Sigmoid colon (tissue), 7 donors: ENCODE measurements around the gene DNAH3. TPM values are rescaled to one million over a fixed set of nuclear protein-coding genes. Genes with fewer than 3 reads are reported as not detected.

ENCODE experiments used
- DNase-seq: peaks from one replicate; pipeline ENCODE4 v3.0.0-alpha.2; 2019
- H3K27ac ChIP-seq, 4 donors: fragments of 200-600 bp; sonication (generic); one replicate each; pipeline ENCODE4 v1.5.1; 2016 to 2019; ENCODE audit warnings: mild to moderate bottlenecking in 1 of 4
- H3K27me3 ChIP-seq, 3 donors: fragments of 200-600 bp; sonication (generic); one replicate each; pipeline ENCODE4 v1.5.1; 2019; ENCODE audit warnings: mild to moderate bottlenecking in 1 of 3
- H3K36me3 ChIP-seq, 4 donors: fragments of 200-600 bp; sonication (generic); one replicate each; pipeline ENCODE4 v1.5.1; 2016 to 2019
- H3K4me1 ChIP-seq, 4 donors: fragments of 200-600 bp; sonication (generic); one replicate each; pipeline ENCODE4 v1.5.1; 2017 to 2019
- H3K4me3 ChIP-seq, 4 donors: fragments of 200-600 bp; sonication (generic); one replicate each; pipeline ENCODE4 v1.5.1; 2017 to 2019; ENCODE audit warnings: mild to moderate bottlenecking in 2 of 4, moderate library complexity in 1 of 4
- H3K9me3 ChIP-seq, 4 donors: fragments of 200-600 bp in 3 of 4; sonication (generic) in 3 of 4; one replicate each; pipeline versions ENCODE4 v1.5.1 to v1.6.1; 2013 to 2019
- CTCF ChIP-seq, 4 experiments: fragments of 450-650 bp in 3 of 4; fragments of 200-600 bp in 1 of 4; IDR thresholded peaks; one replicate each; pipeline ENCODE4 v1.5.1; 2016 to 2019; ENCODE audit warnings: antibody characterized with exemption in 4 of 4, mild to moderate bottlenecking in 3 of 4, moderate library complexity in 2 of 4
- EP300 ChIP-seq, 4 donors: sonication (generic); formaldehyde crosslinking; IDR thresholded peaks; one replicate each; pipeline ENCODE4 v1.6.1; 2017; ENCODE audit warnings: antibody characterized with exemption in 4 of 4
- POLR2A ChIP-seq, 2 donors: fragments of 450-650 bp; IDR thresholded peaks; one replicate each; pipeline ENCODE4 v1.6.1; 2016; ENCODE audit warnings: antibody characterized with exemption in 2 of 2, mild to moderate bottlenecking in 2 of 2, moderate library complexity in 2 of 2
- POLR2AphosphoS5 ChIP-seq, 4 donors: sonication (generic); formaldehyde crosslinking; IDR thresholded peaks; one replicate each; pipeline ENCODE4 v1.6.1; 2017; ENCODE audit warnings: antibody characterized with exemption in 4 of 4
- WGBS, 2 donors: extraction: QIAGEN DNeasy Blood & Tissue Kit; methylation state at CpG; one replicate each; pipeline ENCODE4 v1.1.7; 2013; 5-methylcytosine and 5-hydroxymethylcytosine counted together
- intact Hi-C: fragments of 100-400 bp; cut with DNase I; formaldehyde crosslinking; loops from one replicate; pipeline ENCODE4 v1.15.1; 2023
- polyA plus RNA-seq, 3 donors: library from polyadenylated mRNA; stranded (reverse); fragments of 200-250 nt; gene quantifications; one replicate each; pipeline ENCODE4 v1.2.3, GENCODE V29; 2013
- total RNA-seq, 4 donors: library from RNA; depleted of rRNA; stranded (reverse); fragments of >200 nt; gene quantifications; one replicate each; pipeline ENCODE4 v1.1.0, GENCODE V29; 2016
- donor health status: healthy with polysubstance abuse.
- donor health status: Bipolar disorder and iron deficiency.
- donor health status: healthy.

DNAH3 gene
- total and polyA plus RNA-seq, 7 donors, result 0.26 to 0.92 (median 0.60) TPM; not detected in 4

- Histone ChIP-seq H3K4me3 (no peak overlapping the region), H3K4me1 (no peaks in the 10 kb centered on the region), H3K9me3 (no peaks in the 10 kb centered on the region), H3K36me3 (no peaks in the 10 kb centered on the region), H3K27me3 (no peaks in the 10 kb centered on the region), H3K27ac (no peak overlapping the region)
- 86 to 90% methylated on average over 5 of the region's 5 CpGs for WGBS, 2 donors
- no peak for TF ChIP-seq POLR2AphosphoS5 (IDR thresholded peaks at IDR 0.05)
- TF ChIP-seq POLR2A (IDR thresholded peaks at IDR 0.05), result no peak
- TF ChIP-seq EP300 (IDR thresholded peaks at IDR 0.05), result no peak
- no peak for TF ChIP-seq CTCF (IDR thresholded peaks at IDR 0.05)
- intact Hi-C loops, result no loop called here
- no peak for DNase-seq
Observed at GRCh38 chr16:20969386-20969785, 181.3 kb downstream of the DNAH3 start.

- no peaks in the 10 kb centered on the region for H3K9me3 ChIP-seq
- TF ChIP-seq EP300 (IDR thresholded peaks at IDR 0.05) (no peak), POLR2A (IDR thresholded peaks at IDR 0.05) (no peak), POLR2AphosphoS5 (IDR thresholded peaks at IDR 0.05) (no peak), CTCF (IDR thresholded peaks at IDR 0.05) (no peak)
- 73 to 76% methylated on average over 3 of the region's 3 CpGs for WGBS, 2 donors
- no peak overlapping the region for H3K27ac ChIP-seq
- no peaks in the 10 kb centered on the region for H3K27me3 ChIP-seq
- H3K4me1 ChIP-seq, result no peaks in the 10 kb centered on the region
- no peak overlapping the region for H3K4me3 ChIP-seq
- DNase-seq, result no peak
- H3K36me3 ChIP-seq, result no peaks in the 10 kb centered on the region
- intact Hi-C loops, result no loop called here
Observed at GRCh38 chr16:20968765-20969164, 181.9 kb downstream of the DNAH3 start.

- Histone ChIP-seq H3K27me3 (no peaks in the 10 kb centered on the region), H3K4me1 (no peaks in the 10 kb centered on the region), H3K9me3 (no peaks in the 10 kb centered on the region), H3K27ac (no peak overlapping the region), H3K4me3 (no peak overlapping the region), H3K36me3 (no peaks in the 10 kb centered on the region)
- no peak for TF ChIP-seq POLR2A (IDR thresholded peaks at IDR 0.05)
- TF ChIP-seq CTCF (IDR thresholded peaks at IDR 0.05), result no peak
- no peak for TF ChIP-seq EP300 (IDR thresholded peaks at IDR 0.05)
- TF ChIP-seq POLR2AphosphoS5 (IDR thresholded peaks at IDR 0.05), result no peak
- DNase-seq, result no peak
- 87 to 88% methylated on average over 5 of the region's 5 CpGs for WGBS, 2 donors
- intact Hi-C loops, result no loop called here
Observed at GRCh38 chr16:20960899-20961298, 189.7 kb downstream of the DNAH3 start.

- Histone ChIP-seq H3K4me3 (no peak overlapping the region), H3K4me1 (no peaks in the 10 kb centered on the region), H3K9me3 (no peaks in the 10 kb centered on the region), H3K36me3 (no peaks in the 10 kb centered on the region), H3K27me3 (no peaks in the 10 kb centered on the region), H3K27ac (no peak overlapping the region)
- WGBS, 2 donors, result 80 to 87% methylated on average over 3 of the region's 3 CpGs
- intact Hi-C loops, result no loop called here
- no peak for TF ChIP-seq CTCF (IDR thresholded peaks at IDR 0.05)
- TF ChIP-seq POLR2A (IDR thresholded peaks at IDR 0.05), result no peak
- no peak for TF ChIP-seq POLR2AphosphoS5 (IDR thresholded peaks at IDR 0.05)
- TF ChIP-seq EP300 (IDR thresholded peaks at IDR 0.05), result no peak
- DNase-seq, result no peak
Observed at GRCh38 chr16:20957153-20957552, 193.5 kb downstream of the DNAH3 start.

- Histone ChIP-seq H3K27ac (no peak overlapping the region), H3K4me1 (no peaks in the 10 kb centered on the region), H3K36me3 (no peaks in the 10 kb centered on the region), H3K9me3 (no peaks in the 10 kb centered on the region), H3K4me3 (no peak overlapping the region), H3K27me3 (no peaks in the 10 kb centered on the region)
- no peak for DNase-seq
- intact Hi-C loops, result no loop called here
- WGBS, 2 donors, result 78 to 80% methylated on average over 3 of the region's 3 CpGs
- TF ChIP-seq EP300 (IDR thresholded peaks at IDR 0.05) (no peak), CTCF (IDR thresholded peaks at IDR 0.05) (no peak), POLR2A (IDR thresholded peaks at IDR 0.05) (no peak), POLR2AphosphoS5 (IDR thresholded peaks at IDR 0.05) (no peak)
Observed at GRCh38 chr16:20956319-20956718, 194.3 kb downstream of the DNAH3 start.
